T-helper 2 cell treated with Interferon-gamma antibody and Interleukin-4, amounts not matched to agents 100 ng/mL and 5 ng/mL, for 36 hours (primary cell): ENCODE measurements around the gene RTL3. TPM values are rescaled to one million over a fixed set of nuclear protein-coding genes. Genes with fewer than 3 reads are reported as not detected.
"Not testable (repeated sequence)": the region's sequence is repeated elsewhere in the genome, so short reads cannot be mapped to it uniquely, and the experiment has no call there.

Experiments
- intact Hi-C: fragments of 100-400 bp; cut with micrococcal nuclease; formaldehyde crosslinking; loops from one replicate; pipeline ENCODE4 v1.15.1; 2023
- total RNA-seq: library from RNA; stranded (reverse); gene quantifications from 2 replicates; pipeline ENCODE4 v1.2.3, GENCODE V29; 2022

RTL3 gene
- total RNA-seq: 0.07 TPM in 1 of 2 replicates, not detected in the other

- intact Hi-C loops: loop anchor here (10.0 kb wide), 2 partner anchors 286 to 506 kb away; partner anchors contain the start of gene P2RY10
These were observed at the start of gene RTL3 for GRCh38 chrX:78658845-78659744. Gene RTL3, minus strand, starts transcription at chrX:78659328. Its CDS starts 908 bp downstream, at chrX:78658420.

- intact Hi-C loops: loop anchor here (5.0 kb wide), 1 partner anchor 152 kb away; no protein-coding TSS in a partner anchor
These were observed 49.7 kb upstream of the RTL3 start for GRCh38 chrX:78708816-78709215.

GRCh38 chrX:78708262-78708661 lies 49.1 kb upstream of the RTL3 start:
- intact Hi-C loops: loop anchor here (5.0 kb wide), 1 partner anchor 151 kb away; no protein-coding TSS in a partner anchor

- intact Hi-C loops: loop anchor here (5.0 kb wide), 1 partner anchor 149 kb away; no protein-coding TSS in a partner anchor
These were observed 46.9 kb upstream of the RTL3 start for GRCh38 chrX:78706071-78706470.

- intact Hi-C loops: no loop called here
These were observed 34.4 kb upstream of the RTL3 start for GRCh38 chrX:78693536-78693935.

GRCh38 chrX:78693012-78693411 lies 33.9 kb upstream of the RTL3 start:
- intact Hi-C loops: no loop called here

- intact Hi-C loops: no loop called here
These were observed 28.5 kb upstream of the RTL3 start for GRCh38 chrX:78687586-78687985.

GRCh38 chrX:78673246-78673645 lies 14.1 kb upstream of the RTL3 start:
- intact Hi-C loops: no loop called here

- intact Hi-C loops: no loop called here
These were observed 6.2 kb upstream of the RTL3 start for GRCh38 chrX:78665342-78665741.

- intact Hi-C loops: no loop called here
These were observed 2.7 kb upstream of the RTL3 start for GRCh38 chrX:78661836-78662235.

GRCh38 chrX:78659955-78660354 lies 827 bp upstream of the RTL3 start:
- intact Hi-C loops: loop anchor here (10.0 kb wide), 2 partner anchors 285 to 505 kb away; partner anchors contain the start of gene P2RY10

- intact Hi-C loops: loop anchor here (10.0 kb wide), 2 partner anchors 286 to 506 kb away; partner anchors contain the start of gene P2RY10
These were observed 714 bp downstream of the RTL3 start for GRCh38 chrX:78658414-78658813.

- intact Hi-C loops: loop anchor here (10.0 kb wide), 2 partner anchors 289 to 509 kb away; partner anchors contain the start of gene P2RY10
These were observed 3.5 kb downstream of the RTL3 start for GRCh38 chrX:78655642-78656041.

- intact Hi-C loops: loop anchor here (10.0 kb wide), 2 partner anchors 292 to 512 kb away; partner anchors contain the start of gene P2RY10
These were observed 5.9 kb downstream of the RTL3 start for GRCh38 chrX:78653118-78653822.

- intact Hi-C loops: loop anchor here (2.0 to 10.0 kb wide), 3 partner anchors 134 to 514 kb away; partner anchors contain the start of gene P2RY10
These were observed 8.2 kb downstream of the RTL3 start for GRCh38 chrX:78650906-78651437.

GRCh38 chrX:78643874-78644273 lies 15.3 kb downstream of the RTL3 start:
- intact Hi-C loops: no loop called here

GRCh38 chrX:78643096-78643495 lies 16.0 kb downstream of the RTL3 start:
- intact Hi-C loops: no loop called here

- intact Hi-C loops: not testable (repeated sequence)
These were observed 23.0 kb downstream of the RTL3 start for GRCh38 chrX:78636096-78636495.

- intact Hi-C loops: no loop called here
These were observed 33.9 kb downstream of the RTL3 start for GRCh38 chrX:78624962-78625909.

- intact Hi-C loops: no loop called here
These were observed 34.7 kb downstream of the RTL3 start for GRCh38 chrX:78624426-78624825.
